Measurements from ENCODE around the gene CREG1.
"Not testable (repeated sequence)": the region's sequence is repeated elsewhere in the genome, so short reads cannot be mapped to it uniquely, and the experiment has no call there.

CREG1 gene

DNA sequence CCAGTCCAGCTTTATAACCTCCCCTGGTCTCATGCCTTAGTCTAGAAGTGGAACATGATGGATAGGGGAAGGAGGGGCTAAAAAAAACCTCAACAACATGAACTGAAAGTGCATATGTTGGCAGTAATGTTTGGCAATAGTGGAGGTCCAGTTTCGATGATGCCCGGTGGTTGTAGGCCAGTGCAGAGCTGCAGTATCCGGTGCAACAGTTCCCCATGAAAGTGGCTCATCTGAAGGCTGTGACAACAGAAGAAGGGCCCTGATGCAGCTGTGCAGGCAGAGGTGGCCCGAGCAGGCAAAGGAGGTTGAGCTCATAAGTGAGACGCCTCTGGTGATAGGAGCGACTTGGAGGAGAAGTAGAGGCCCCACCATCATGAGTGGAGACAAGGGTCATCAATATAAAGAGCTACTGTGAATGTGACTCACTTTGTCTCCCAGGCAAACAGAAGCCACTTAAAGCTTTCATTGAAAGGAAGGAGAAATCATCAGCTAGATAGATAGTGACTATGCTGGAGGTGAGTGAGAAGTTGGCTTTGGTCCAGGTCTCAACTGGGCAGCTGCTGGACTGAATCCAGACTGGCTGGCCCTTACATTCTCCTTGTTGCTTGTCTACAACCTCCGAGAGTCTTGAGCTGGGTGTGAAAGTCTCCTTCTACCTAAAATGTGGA is 10.2 kb upstream of the CREG1 start:
- peak; percentile 22 for DNase-seq

DNA sequence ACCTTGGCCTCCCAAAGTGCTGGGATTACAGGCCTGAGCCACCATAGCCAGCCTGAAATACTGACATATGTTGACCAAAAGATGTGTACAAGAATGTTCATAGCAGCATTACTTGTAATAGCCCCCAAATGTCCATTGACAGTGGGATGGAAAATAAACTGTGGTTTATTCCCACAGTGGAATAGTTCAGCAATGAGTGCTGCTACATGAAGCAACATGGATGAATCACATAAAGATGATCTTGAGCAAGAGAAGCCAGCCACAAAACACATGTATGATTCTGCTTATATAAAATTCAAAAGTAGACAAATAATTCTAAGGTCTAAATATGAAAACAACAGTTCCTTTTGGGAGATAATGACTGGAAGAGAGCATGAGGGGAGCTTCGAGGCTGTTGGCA is 9.1 kb upstream of the CREG1 start:
- DNase-seq: no peak

DNA sequence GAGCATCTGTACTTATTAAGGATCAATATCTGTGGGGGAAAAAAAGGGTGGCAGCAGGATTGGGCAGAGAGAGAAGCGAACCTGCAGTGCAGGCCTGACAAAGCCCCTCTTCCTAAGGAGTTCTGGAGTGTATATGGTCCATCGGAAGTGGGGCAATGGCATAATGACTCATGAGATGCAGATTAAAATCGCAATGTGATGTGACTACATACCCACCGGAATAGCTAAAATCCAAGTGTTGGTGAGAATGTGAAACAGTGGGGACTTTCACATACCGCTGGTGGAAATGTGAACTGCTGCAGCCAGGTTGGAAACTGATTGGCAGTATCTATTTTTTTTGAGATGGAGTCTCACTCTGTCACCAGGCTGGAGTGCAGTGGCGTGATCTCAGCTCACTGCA is 8.2 kb upstream of the CREG1 start:
- no peak for DNase-seq

DNA sequence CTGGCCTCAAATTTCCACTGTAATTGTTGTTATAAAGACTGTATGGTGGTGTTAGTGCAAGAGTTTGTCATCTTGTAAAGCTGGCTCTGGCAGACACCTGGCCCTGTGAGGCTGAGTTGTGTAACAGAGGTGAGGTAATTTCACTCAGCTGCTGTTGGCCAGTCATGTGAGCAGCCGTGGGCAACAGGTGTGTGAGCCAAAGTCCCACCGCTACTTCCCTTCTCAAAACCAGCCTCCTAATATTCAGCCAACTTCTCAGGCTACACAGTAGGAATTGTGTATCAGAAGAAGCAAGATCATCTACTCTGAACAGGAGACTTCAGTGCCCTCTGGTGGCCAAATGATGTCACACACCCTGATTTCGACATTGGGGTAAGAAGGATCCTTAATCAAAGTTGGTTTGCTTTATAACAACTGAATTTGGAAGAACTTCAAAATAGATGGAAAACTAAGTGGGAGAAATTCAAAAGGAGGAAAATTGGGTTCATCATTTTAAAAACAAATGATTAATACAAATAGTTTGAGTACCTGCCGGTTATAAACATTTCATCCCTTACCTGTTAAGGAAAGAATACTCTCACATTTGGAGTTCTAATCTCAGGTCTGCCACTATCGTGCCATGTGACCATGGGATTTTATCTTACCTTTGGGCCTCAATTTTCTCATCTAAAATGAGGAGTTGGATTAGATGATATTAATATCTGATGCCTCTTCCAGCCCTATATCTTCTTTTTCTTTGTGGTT is 2.6 kb upstream of the CREG1 start:
- DNase-seq: peak; percentile 70

DNA sequence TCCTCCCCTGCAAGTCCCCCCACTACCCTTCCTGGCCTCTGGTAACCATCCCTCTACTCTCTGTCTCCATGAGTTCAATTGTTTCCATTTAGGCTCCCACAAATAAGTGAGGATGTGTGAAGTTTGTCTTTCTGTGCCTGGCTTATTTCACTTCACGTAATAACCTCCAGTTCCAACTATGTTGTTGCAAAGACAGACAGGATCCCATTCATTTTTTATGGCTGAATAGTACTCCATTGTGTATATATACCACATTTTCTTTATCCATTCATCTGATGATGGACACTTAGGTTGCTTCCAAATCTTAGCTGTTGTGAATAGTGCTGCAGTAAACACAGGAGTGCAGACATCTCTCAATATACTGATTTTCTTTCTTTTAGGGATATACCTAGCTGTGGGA is 1.5 kb upstream of the CREG1 start:
- DNase-seq: not testable (repeated sequence)

DNA sequence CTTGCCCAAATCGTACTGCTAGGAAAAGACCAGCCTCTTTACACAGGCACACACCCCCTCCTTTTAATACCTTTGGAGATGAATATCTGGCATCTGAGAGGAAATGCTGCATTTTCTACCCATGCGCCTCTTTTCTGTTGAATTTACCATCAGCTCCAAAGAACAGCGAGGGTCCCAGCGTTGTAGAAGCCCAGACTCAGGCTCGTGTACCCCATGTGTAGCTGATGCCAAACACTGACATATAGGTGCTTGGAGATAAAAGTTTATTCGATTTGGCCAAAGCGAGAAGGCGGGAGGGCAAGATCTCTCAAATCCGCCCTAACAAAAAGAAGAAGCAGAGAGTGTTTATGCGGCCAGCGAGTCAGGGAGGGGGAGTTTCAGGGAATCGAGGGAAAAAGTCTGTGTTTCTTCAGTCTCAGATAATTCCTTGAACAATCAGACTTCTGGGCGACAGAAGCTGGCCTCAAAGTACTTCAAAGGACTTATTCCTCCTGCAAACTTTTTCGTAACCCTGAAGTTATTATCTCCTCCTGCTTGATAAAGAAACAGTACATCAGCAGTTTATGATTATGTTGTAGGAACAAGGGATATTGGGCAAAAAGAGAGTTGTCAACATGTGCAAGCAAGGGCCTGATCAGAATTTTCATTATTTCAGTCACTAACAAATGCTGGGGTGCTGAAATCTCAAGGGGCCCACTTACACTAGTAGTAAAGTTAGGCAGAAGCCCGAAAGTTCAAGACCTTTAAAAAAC is 642 bp upstream of the CREG1 start:
- DNase-seq: no peak

DNA sequence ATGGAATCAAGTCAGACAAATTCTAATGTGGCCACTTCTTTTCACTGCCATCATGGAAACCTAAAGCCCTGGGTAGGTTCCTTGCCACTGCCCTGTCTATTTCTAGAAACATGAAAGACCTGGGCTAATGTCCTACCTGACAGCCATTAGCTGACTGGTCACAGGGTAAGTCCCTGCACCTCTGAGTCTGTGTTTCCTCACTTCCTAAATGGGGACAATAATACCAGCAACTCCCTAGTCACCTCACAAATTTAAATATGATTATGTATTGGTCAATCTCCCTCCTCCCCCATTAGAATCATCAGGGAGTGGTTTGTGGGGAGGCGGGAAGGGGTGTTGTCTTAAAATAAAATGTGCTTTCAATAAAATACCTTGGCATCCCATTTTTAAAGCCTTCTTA is 2.2 kb downstream of the CREG1 start:
- no peak for DNase-seq

DNA sequence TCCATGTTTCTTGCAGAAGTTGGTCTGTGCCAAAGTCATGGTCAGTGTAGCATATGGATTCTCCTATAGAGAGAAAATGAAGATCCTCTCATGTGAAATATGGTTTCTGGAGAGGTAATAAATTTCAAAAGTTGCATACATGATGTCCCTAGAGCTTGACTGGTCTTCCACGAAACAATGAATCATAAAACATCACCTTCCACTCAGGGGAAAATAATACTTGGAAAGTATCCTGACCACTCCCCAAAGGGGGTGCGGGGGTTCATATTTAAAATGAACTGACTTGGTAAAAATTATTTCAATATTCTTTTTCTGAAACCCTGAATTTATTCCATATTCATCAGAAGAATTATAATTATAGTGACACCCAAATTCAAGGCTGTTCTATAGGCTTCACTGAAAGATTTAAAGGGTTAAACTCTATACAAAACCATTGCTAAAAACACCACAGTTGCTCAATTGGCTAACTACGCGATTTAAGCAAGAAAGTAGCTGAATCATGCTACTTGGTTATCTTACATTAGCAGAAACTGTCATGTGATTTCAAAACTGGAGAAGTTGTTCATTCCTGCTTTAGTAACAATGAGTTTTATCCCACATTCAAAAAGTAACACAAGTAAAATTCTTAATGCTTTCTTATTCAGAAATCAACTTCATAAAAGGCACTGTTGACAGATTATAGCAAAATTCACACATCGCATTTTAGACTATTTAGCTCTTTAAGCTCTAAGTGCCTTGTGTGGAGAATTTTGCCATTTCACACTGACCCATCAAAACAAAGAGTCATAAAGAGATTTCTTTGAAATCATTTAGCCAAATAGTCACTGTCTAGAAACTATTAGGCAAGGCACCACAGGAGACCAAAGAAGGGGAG is 5.3 kb downstream of the CREG1 start:
- DNase-seq: peak; percentile 23

DNA sequence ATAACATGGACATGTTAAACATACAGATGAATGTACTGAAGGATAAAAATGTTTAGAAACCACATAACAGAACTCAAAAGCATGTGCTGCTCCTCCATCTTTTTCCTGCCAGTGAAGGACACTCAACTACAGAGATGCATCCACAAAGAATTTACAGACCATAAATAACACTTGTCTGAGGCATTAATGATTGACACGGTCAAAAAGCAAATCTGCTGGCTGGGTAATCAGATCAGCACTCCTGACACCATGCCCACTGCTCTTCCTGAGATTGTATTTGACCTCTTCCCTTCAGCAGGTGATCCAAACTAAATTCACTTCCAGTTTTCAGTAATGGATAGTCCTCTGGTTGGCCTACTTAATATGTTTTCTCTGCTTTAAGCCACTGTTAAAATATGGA is 6.6 kb downstream of the CREG1 start:
- DNase-seq: no peak

DNA sequence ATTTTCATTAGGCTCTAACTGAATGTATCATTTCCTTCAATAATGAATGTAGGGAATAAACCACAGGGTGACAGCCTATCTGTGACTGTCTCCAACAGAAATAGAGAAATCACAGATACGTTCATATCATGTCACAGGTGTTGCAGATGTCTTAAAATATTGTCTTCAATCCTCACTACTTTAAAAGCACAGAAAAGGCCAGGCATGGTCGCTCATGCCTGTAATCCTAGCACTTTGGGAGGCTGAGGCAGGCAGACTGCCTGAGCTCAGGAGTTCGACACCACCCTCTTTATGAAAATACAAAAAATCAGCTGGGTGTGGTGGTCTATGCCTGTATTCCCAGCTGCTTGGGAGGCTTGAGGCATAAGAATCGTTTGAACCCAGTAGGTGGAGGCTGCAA is 8.2 kb downstream of the CREG1 start:
- DNase-seq: no peak

DNA sequence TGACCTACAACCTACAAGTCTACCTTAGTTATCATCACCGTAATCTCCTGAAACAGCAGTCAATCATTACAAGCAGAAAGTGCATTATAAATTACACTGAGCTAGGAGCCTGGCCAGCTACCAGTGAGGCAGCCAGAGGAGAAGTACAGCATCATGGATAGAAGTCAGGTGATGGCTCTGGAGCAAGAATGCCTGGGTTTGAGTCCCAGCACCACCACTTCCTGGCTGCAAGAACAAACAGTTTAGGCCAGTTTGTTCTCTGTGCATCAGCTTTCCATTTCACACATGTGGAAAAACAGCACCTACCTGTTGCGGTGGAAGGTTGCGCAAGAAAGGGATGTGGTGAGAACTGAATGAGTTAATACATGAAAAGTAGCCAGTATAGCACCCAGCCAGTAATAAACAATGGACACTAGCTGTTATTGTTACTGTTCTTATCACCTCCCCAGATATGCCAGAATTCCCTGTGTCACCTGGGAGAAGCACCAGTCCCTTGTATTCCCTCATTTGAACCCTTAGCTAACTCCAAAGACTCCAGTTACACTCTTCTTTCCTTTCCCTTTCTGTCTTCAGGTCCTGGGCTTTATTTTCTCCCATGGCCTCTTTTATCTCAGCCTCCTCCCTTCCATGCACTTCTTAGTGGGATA is 9.0 kb downstream of the CREG1 start:
- no peak for DNase-seq

DNA sequence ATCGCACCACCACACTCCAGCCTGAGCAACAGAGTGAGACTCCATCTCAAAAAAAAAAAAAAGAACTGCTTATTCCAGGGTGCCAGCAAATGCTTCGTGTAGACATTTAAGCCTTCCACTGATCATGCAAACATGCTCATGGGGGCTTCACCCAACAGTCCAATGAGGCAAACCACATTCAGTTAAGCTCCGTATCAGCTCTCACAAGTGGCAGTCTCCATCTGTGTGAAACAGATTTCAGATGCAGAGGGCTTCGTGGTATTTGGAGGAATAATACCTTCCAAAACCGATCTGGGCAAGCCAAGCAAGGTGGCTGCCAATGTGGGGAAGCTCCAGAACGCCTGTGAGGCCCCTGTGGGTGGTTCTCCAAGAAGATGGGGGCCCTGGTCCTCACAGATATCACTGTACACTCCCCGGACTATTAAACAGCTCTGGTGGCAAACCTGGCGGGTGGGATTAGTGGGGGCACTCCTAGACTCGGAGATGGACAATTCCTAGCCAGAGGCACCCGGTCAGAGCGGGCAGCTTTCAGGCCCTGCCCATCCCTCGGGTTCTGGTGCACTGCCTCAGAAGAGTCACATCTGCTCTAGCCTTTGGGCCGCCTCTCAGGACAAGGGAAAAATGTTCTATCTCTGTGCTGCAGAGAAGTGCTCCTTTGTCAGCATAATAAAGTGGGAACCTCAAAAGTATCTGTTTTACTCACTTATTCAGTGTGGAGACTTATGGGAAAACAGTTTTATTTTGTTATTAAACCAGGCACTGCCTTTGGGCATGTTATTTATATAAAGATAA is 10.2 kb downstream of the CREG1 start:
- no peak for DNase-seq

DNA sequence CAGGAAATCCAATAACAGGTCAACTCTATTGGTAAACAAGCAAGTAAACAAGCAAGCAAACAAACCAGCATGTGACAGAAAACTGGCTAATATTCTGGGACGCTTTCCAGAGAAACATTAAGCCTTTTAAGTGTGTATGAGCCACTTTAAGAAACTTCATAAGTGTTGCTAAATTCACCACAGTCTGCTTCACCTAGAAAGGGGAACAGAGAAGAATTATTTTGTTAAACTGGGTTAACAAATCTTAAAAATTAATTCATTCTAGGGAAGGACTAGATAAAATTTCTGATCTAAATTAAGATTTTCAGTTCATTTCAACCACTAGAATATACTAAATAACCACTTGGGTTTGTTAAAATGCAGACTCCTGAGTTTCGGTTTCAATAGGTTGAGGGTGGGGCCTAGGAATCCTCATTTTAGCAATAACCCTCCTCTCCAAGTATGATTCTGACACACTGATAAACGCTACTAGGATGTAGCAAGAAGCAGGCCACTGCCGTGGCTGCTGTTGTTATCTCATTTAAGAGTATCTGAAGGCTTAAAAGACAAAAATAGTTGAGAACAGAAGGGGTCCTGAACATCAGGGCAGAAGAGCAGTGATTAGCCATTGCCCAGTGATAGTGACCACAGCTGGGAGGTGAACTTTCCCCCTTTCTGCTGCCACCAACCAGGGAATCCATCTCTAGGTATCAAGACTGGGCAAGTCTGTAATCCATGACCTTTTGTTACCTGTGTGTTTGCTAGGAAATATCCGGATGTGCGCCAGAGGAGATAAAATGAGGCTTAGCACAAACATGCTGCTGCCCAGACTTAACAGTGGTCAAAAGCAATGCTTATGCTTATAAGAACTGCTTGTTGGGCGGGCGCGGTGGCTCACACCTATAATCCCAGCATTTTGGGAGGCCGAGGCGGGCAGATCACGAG is 11.2 kb downstream of the CREG1 start:
- no peak for DNase-seq

DNA sequence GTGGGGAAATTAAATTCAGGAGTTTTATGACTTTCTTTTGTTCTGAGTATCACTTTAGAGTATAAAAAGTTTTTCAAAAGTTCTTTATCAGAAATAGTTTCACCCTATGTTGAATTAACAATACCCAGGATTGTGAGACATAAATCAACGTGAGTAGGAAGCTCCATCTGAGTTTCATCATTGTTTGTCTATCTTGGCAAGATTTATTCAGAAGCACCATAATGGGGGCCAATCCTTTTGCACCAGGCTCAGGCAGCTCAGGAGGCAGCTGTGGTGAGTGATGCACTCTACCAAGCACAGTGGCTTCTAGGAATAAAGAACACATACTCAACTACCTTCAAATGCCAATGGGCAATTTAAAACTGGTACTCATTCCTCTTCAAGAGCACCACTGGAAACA is 12.0 kb downstream of the CREG1 start:
- no peak for DNase-seq

DNA sequence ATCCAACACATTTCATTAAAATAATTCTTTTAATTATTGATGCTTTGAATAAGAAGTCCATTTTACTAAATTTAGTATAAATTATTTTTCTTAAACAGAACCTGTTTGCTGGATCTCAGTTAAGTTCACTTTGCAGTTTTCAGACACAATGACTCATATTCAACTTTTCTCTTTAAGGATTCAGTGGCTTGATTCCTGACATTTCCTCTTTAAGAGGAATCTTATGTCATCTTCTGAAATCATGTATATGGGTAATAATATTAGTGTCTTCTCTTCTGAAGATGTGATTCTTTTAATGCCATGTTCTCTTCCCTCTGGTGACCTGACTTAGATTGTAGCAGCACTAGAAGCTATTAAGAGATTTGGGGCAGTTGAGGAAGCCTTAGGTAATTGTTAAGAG is 12.6 kb downstream of the CREG1 start:
- DNase-seq: no peak

DNA sequence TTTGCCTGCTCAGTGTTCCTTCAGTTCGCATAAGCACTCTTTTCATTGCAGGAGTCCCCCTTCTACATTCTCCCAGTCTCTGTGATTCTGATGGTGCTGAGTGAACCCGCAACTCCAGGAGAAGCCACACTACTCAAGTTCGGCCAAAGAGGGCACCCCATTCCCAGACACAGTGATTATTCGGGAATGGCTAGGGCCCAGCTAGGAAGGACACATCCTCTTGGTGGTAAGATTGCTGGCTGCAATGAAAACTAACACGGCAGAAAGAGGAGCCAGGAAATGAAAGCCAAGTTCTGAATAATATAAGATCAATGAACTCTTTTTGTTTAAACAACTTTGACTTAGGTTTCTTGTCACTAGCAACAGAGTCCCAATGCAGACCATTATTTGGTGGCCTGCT is 14.9 kb downstream of the CREG1 start:
- DNase-seq: no peak

DNA sequence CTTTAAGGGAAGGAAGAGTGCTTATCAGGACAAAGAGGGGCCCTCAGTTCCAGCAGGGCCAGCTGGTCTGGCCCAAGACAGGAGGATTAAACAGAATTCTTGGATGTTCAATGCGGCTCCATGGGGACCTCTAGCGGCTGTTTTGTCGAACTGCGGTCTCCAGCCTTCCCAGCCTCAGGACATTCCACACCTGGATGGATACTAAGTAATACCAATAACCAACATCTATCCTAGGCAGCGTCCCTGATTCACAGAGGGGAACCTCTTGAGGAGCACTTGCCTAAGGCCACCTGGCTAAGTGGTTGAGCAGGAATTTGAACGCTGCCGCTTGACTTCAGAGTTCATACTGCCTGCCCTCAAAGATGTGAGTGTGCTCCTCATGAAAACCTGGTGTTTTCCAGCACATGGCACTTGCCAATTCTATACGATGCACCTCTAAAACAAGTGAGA is 19.7 kb downstream of the CREG1 start:
- peak; percentile 83 for DNase-seq

DNA sequence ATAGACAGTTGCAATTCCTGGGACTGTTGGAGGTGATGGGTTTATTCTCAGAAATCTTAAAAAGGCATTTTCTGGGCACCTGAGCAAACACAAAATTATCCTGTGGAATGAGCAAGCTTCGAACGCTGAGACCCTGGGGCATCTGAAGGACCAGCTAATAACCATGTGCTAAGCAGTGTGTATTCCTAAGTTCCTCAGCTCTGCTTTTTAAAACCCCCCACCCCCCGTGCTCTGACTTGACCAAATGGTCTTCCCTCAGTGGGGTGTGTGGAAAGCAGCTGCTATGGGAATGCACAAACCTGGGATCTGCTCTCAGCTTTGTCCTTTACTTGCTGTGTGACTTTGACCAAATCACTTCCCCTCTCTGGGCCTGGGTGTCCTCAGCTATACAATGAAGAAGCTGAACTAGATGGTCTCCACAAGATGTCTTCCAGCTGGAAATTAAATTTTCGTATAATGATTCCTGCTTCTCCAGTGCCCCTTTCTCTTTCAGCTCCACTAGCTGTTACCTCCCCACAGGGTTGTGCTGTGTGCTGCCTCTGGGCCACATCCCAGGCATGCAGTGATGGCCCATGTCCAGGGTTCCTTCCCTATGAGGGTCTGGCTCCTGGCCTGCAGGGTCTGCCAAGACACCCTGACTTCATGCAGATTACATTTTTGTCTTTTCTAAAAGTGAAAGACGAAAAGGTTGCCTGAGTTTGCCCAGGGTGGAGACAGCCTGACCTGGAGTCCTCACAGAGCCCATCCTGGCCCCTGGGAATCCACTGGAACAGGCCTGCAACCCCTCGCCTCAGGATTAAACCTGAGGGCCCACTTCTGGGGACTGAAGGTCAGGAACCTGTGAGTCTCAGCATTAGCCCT is 20.4 kb downstream of the CREG1 start:
- DNase-seq: no peak

DNA sequence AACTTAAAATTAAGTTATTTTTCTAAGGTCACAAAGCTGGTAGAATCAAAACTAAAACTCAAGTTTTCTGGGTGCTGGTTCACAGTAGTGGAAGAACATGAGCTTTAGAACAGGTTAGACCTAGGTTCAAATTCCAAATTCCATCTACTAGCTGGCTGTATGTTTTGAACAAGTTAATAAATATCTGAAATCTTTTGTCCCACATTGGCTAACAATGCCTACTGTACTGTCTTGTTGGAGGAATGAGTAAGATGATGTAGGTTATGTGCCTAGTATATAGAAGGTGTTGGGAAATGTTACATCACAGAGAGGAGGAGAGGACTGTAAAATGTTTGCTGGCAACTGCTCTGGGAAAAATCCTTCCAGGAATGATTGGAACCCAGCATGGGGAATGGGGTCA is 21.2 kb downstream of the CREG1 start:
- no peak for DNase-seq

Data from midbrain (tissue), 1 donor.